K562 (cell line): ENCODE results near the gene AGAP3. TPM values are rescaled to one million over a fixed set of nuclear protein-coding genes. Genes with fewer than 3 reads are reported as not detected.

Source experiments
- BDP1 ChIP-seq: IDR thresholded peaks from 3 replicates; pipeline ENCODE4 v1.6.1; 2011; ENCODE audit not compliant: insufficient read length, insufficient read depth
- CBX1 ChIP-seq: sonication (generic); IDR thresholded peaks from 2 replicates; pipeline ENCODE4 v1.6.1; 2016; ENCODE audit warnings: antibody characterized with exemption, low read depth, mild to moderate bottlenecking
- CREB1 ChIP-seq, 2 experiments: sonication (generic) in 1 of 2; formaldehyde crosslinking in 1 of 2; IDR thresholded peaks; 2 replicates each; pipeline versions ENCODE4 v1.6.1 to v1.8.0; 2012 to 2022; ENCODE audit warnings: inconsistent platforms in 1 of 2, mild to moderate bottlenecking in 1 of 2, missing genetic modification reagents in 1 of 2, moderate library complexity in 1 of 2
- ETS2 ChIP-seq: IDR thresholded peaks from 2 replicates; pipeline ENCODE4 v1.6.1; 2016; ENCODE audit warnings: borderline replicate concordance, missing genetic modification characterization, mild to moderate bottlenecking, moderate library complexity, missing compliant biosample characterization; ENCODE audit not compliant: poor library complexity, severe bottlenecking
- GTF2E2 ChIP-seq: fragments of 200-800 bp; sonication (Bioruptor generic); IDR thresholded peaks from 2 replicates; pipeline ENCODE4 v1.6.1; 2016; ENCODE audit warnings: missing genetic modification characterization, missing compliant biosample characterization
- HDAC1 ChIP-seq, 2 experiments: fragments of 450-650 bp; IDR thresholded peaks; 2 replicates each; pipeline ENCODE4 v1.6.1; 2016 to 2017; ENCODE audit warnings: inconsistent platforms in 1 of 2, mild to moderate bottlenecking in 1 of 2, moderate library complexity in 1 of 2
- IRF2 ChIP-seq: sonication (generic); formaldehyde crosslinking; IDR thresholded peaks from 2 replicates; pipeline ENCODE4 v1.8.1; 2022; ENCODE audit warnings: mild to moderate bottlenecking, missing genetic modification reagents
- KLF6 ChIP-seq: fragments of 250-450 bp; sonication (Bioruptor Pico); IDR thresholded peaks from 2 replicates; pipeline ENCODE4 v1.4.0; 2020; ENCODE audit warnings: mild to moderate bottlenecking, moderate library complexity, borderline replicate concordance
- SAP30 ChIP-seq: fragments of 200-600 bp; sonication (generic); IDR thresholded peaks from 2 replicates; pipeline ENCODE4 v1.6.1; 2012; ENCODE audit warnings: borderline replicate concordance, low read depth, mild to moderate bottlenecking, moderate library complexity, low read length, control low read depth, inconsistent platforms; ENCODE audit not compliant: insufficient read depth, poor library complexity, severe bottlenecking
- SMC3 ChIP-seq: conservative IDR thresholded peaks from 2 replicates; pipeline ENCODE4 v1.6.1; 2011; ENCODE audit warnings: low read depth, low read length, improper control_type of control experiment; ENCODE audit not compliant: insufficient read depth
- ZNF197 ChIP-seq: fragments of 200-800 bp; sonication (Bioruptor generic); IDR thresholded peaks from 2 replicates; pipeline ENCODE4 v1.6.1; 2016; ENCODE audit warnings: low read depth, missing genetic modification characterization, missing compliant biosample characterization
- ZNF512 ChIP-seq: IDR thresholded peaks from 2 replicates; pipeline ENCODE4 v1.6.1; 2016; ENCODE audit warnings: missing genetic modification characterization, missing compliant biosample characterization
- polyA plus RNA-seq, 8 experiments: library from polyadenylated mRNA; depleted of rRNA in 4 of 8; stranded (reverse) in 5 of 8; unstranded in 3 of 8; fragments of >200 nt; fragmentation: Nextera tagmentation in 2 of 8; fragmentation: Illumina TruSeq in 1 of 8; extraction: Ambion mirVana in 2 of 8; extraction: Trizol in 1 of 8; gene quantifications; 2 replicates each; pipeline versions ENCODE4 v1.2.1 to v1.2.3, GENCODE V29; 2011 to 2014; ENCODE audit warnings: inconsistent platforms in 1 of 8, missing spikeins in 1 of 8
- total RNA-seq, 7 experiments: library from RNA; depleted of rRNA in 6 of 7; stranded (reverse); fragments of >200 nt in 6 of 7; fragmentation: Illumina TruSeq in 2 of 7; extraction: Trizol in 2 of 7; gene quantifications; 2 replicates each; pipeline versions ENCODE4 v1.2.1 to v1.2.3, GENCODE V29; 2011 to 2021; ENCODE audit warnings: low replicate concordance in 1 of 7
- TF ChIP-seq, protein P1 (sequence below): sonication (generic); formaldehyde crosslinking; IDR thresholded peaks from 2 replicates; pipeline ENCODE4 v1.8.0; 2022; ENCODE audit warnings: mild to moderate bottlenecking, missing genetic modification reagents
- TF ChIP-seq, protein P2 (sequence below): fragments of 250-450 bp; sonication (Bioruptor Pico); IDR thresholded peaks from 2 replicates; pipeline ENCODE4 v1.5.0; 2021; ENCODE audit warnings: mild to moderate bottlenecking, moderate library complexity

AGAP3 gene
- total and polyA plus RNA-seq, 9 of the 15 experiments (the other 6 are each of a cell fraction or from before 2014, with no cell fraction given), result 3.4 to 208 (median 62.2) TPM

GRCh38 chr7:151114151-151115090 lies 28.1 kb downstream of the AGAP3 start (continued):
- TF ChIP-seq KLF6 (CRISPR knock-in tag) (no peak), BDP1 (no peak), ZNF512 (tag) (no peak), SMC3 (no peak), ETS2 (no peak), CREB1 (IDR thresholded peaks at IDR 0.05) (no peak), CREB1 (CRISPR knock-in tag; IDR thresholded peaks at IDR 0.05) (peak; percentile 34; the same call in 1 of the 2 replicates), CBX1 (no peak), SAP30 (no peak), GTF2E2 (tag) (no peak), ZNF197 (CRISPR knock-in tag) (no peak), IRF2 (CRISPR knock-in tag) (no peak), HDAC1 (IDR thresholded peaks at IDR 0.05) (no peak)
- TF ChIP-seq, protein P1, sequence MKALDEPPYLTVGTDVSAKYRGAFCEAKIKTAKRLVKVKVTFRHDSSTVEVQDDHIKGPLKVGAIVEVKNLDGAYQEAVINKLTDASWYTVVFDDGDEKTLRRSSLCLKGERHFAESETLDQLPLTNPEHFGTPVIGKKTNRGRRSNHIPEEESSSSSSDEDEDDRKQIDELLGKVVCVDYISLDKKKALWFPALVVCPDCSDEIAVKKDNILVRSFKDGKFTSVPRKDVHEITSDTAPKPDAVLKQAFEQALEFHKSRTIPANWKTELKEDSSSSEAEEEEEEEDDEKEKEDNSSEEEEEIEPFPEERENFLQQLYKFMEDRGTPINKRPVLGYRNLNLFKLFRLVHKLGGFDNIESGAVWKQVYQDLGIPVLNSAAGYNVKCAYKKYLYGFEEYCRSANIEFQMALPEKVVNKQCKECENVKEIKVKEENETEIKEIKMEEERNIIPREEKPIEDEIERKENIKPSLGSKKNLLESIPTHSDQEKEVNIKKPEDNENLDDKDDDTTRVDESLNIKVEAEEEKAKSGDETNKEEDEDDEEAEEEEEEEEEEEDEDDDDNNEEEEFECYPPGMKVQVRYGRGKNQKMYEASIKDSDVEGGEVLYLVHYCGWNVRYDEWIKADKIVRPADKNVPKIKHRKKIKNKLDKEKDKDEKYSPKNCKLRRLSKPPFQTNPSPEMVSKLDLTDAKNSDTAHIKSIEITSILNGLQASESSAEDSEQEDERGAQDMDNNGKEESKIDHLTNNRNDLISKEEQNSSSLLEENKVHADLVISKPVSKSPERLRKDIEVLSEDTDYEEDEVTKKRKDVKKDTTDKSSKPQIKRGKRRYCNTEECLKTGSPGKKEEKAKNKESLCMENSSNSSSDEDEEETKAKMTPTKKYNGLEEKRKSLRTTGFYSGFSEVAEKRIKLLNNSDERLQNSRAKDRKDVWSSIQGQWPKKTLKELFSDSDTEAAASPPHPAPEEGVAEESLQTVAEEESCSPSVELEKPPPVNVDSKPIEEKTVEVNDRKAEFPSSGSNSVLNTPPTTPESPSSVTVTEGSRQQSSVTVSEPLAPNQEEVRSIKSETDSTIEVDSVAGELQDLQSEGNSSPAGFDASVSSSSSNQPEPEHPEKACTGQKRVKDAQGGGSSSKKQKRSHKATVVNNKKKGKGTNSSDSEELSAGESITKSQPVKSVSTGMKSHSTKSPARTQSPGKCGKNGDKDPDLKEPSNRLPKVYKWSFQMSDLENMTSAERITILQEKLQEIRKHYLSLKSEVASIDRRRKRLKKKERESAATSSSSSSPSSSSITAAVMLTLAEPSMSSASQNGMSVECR (CRISPR knock-in tag), result no peak
- TF ChIP-seq, protein P2, sequence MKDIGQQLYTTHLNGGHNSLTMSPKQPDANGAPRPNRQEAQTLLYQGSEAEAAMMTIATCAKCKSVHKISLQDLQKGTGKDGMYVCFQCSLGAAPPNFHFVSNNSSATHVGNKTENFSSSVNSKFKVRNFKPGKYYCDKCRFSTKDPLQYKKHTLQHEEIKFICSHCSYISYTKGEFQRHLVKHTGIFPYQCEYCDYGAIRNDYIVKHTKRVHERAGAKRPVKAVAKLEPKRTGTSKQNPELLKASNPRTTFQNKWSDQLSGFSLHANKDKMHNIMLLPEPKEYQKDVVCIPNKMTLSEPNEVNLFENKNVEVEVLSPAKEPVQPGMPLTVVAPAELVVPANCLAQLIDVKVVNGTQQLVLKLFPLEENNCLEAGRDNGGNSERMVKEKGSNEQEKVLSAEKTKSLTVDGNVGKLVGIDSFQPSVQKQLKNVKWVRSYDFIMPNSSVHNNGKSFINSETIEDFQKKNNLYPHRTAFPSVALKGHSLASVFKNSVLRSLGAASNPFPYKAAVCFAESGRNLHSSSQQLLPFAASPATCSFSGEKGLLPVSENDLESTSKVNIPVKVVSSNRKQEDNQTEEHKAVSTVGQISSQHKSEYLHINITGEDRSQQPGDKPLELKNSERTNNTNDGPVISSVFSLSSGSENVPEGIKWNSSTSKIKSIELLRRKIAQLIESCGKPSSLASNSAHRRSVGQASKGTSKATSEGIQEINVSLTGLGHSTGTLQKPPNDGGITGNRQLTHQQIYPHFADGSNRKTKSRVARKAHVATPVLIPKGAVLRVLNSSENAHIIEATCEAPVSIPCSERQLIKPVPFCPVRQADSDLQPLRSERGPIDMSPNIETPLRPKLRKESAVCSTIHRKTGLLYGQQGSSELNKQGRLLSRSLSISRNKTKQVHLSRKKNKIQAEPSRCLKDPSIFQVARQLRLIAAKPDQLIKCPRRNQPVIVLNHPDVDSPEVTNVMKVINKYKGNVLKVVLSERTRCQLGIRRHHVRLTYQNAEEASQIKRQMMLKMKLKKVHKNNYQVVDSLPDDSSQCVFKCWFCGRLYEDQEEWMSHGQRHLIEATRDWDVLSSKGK (CRISPR knock-in tag), result no peak
